GM19397 (cell line): ENCODE data around the gene KRTAP10-8.
"Not testable (repeated sequence)": the region's sequence is repeated elsewhere in the genome, so short reads cannot be mapped to it uniquely, and the experiment has no call there.

Source experiments
- ATAC-seq: cut with Tn5 transposase; IDR thresholded peaks from one replicate; pipeline ENCODE4 v1.9.1; 2021; ENCODE audit warnings: mild to moderate bottlenecking, moderate library complexity; ENCODE audit not compliant: unreplicated experiment

The KRTAP10-8 gene, protein sequence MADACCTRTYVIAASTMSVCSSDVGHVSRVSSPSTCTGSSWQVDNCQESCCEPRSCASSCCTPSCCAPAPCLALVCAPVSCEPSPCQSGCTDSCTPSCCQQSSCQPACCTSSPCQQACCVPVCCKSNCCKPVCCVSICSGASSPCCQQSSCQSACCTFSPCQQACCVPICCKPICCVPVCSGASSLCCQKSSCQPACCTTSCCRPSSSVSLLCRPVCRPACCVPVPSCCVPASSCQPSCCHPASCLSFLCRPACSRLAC

DNA sequence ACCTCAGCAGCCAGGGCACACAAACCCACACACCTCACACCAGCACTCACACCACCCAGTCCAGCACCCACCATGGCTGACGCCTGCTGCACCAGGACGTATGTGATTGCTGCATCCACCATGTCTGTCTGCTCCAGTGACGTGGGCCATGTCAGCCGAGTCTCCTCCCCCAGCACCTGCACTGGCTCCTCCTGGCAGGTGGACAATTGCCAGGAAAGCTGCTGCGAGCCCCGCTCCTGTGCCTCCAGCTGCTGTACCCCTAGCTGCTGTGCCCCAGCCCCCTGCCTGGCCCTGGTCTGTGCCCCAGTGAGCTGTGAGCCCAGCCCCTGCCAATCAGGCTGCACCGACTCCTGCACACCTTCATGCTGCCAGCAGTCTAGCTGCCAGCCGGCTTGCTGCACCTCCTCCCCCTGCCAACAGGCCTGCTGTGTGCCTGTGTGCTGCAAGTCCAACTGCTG is at the start of gene KRTAP10-8:
Gene KRTAP10-8, plus strand, starts transcription at position 51 of the 458 bp plus-strand sequence. Its CDS starts 22 bp downstream, at position 73.
- no peak for ATAC-seq

DNA sequence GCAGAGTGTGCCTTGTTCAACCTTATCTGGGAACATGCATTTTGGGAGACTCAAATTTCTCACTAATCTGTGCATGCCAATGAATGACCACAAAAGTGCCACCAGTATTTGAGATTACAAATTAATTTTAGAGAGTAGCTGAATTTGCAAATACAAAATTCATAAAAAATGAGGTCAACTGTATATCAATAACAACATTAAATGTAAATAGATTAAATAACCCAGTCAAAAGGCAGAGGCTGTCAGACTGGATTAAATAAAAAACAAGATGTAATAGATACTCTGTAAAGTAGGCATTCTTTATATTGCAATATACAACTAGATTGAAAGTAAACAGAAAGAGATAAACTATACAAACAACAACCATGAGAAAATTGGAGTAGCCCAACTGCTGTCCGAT is 47.8 kb upstream of the KRTAP10-8 start:
- no peak for ATAC-seq

DNA sequence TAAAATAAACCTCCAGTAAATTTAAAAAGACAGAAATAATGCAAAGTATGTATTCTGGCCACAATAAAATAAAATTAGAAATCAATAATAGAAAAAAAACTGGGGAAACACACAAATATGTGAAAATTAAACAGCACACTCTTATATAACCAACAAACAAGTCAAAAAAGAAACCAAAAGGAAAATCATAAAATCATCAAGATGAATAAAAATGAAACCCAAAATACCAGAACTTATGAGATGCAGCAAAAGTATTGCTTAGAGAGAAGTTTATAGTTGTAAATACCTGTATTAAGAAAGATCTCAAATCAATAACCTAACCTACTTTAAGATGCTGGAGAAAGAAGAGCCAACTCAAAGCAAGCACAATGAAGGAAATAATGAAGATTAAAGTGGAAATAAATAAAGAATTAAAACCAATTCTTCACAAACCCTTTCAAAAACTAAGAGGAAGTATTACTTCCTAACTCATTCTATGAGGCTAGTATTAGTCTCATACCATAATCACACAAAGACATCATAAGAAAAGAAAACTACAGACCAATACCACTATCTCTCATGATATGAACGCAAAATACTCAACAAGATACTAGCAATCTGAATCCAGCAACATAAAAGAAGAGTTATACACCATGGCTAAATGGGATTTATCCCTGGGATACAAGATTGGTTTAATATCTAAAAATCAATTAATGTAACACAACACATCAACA is 46.8 kb upstream of the KRTAP10-8 start:
- no peak for ATAC-seq

DNA sequence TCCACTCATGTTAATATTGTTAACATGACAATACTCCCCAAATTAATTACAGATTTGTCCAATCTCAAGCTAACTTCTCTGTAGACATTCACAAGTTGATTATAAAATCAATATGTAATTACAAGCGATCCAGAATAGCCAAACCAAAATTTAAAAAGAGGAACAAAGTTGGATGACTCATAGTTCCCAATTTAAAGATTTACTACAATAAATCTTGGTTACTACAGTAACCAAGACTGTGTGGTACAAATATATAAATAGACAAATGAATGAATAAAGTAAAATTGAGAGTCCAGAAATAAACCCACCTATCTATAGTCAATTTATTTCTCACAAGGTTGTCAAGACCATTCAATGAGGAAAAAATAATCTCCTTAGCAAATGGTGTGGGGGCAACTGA is 45.5 kb upstream of the KRTAP10-8 start:
- no peak for ATAC-seq

DNA sequence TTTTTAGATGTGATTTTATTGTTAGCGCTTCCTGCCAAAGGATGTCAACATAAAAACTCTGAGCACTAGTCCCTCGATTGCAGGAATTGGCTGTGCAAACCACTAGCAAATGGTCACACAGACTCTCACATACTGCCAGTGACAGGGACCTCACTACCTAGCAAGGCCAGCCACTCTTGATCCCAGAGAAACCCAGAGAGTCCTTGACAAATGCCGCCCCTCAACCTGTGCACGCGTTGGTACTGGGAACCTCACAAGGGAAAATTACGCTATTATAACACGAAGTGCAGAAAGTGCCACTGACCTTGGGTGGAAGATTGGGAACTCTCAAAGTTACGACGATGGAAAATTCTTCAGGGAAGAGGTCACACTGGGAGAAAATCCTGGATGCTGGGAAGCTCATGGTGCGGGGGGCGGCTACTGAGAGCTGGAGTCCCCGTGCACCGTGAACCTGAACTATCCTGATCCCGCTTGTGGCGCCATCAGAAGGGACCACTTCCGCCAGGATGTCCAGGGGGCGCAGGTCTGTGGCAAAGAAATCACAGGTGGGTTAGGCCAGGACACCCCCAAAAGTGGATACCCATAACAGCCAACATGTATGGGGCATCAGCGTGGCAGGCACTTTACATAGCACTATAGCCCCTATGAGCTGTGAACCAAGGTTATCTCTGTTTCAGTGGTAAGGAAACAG is 44.3 kb upstream of the KRTAP10-8 start:
- ATAC-seq, result no peak

DNA sequence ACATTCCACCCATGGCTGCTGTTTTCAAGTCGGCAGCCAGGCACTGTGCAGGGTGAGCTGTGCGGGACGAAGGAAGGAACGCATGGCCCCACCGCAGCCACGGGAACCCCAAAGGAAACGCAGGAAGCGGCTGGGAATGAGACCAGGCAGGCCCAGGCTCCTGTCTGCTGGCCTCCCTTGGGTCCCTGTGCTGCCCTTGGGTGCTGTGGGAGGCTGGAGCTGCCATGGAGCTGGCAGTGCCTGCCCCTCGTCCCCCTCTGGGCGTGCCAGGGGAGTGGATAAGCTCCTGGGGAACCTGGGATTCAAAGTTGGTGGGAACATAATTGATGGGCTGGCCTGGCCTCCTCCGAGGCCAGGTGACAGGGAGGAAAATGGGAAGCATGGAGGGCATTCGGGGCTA is 43.6 kb upstream of the KRTAP10-8 start:
- ATAC-seq, result no peak

DNA sequence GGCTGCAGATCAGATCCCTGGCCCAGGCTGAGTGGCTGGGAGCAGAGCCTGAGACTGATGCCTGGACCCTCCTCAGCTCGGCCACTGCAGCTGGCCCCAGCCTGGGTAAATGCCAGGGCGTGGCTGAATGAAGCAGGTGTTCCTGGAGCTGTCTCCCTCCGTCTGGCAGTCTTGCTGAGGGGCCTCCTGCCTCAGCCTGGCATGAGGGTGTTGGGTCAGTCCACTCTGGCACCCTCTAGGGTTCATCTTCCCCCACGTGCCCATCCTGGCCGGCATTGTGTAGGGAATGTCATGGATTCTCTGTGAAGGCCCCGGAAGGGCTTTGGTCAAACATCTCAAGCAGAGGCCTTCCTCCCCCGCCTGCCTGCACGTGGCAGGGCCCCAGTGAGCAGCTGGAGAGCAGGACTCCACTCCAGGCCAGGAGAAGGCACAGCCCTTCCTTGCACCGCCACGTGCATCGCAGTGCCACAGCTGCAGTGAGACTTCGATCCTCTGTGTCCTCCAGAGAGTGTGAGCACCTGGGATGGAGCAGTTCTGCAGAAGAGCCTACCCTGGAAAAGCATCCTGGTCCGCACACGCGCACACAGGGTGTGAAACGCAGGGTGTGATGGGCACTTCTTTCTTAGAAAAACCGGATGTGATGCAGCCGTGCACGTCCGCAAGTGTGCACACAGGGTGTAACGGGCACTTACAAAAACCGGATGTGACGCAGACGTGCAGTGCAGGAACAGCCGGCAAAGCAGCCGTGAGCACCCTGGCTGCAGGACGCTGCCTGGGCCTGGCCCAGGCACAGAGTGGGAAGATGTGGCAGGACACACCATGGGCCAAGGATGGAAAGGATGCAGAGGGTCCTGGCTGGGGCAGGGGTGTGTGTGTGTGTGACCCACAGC is 43.0 kb upstream of the KRTAP10-8 start:
- no peak for ATAC-seq

DNA sequence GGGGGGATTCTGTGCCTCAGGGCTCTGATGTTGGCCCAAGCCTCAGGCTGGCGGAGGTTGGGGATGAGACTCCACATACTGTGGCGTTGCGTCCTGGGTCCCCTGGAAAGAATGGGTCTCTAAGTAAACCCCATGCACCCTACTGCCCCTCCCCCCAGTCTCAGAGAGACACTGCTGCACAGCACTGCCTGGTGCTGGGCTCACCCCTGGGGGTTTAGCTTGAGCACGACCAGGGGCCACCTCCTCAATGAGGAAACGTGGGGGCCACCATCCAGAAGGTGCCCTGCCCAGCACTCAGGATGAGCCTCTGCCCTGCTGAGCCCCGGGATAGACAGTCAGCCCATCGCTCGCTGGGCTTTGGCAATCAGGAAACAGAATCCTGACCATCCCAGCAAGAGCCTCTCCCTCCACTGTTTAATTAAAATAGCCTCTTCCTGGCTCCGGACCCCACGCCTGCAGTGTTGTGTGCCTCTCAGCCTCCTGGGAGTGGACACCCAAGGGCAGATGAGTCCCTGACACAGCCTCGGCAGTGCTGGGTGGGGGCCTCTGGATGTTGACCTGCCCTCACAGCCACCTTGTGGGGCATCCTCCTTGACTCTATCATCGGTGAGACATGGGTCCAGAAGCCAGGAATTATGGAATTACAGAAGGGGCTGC is 41.9 kb upstream of the KRTAP10-8 start:
- no peak for ATAC-seq

DNA sequence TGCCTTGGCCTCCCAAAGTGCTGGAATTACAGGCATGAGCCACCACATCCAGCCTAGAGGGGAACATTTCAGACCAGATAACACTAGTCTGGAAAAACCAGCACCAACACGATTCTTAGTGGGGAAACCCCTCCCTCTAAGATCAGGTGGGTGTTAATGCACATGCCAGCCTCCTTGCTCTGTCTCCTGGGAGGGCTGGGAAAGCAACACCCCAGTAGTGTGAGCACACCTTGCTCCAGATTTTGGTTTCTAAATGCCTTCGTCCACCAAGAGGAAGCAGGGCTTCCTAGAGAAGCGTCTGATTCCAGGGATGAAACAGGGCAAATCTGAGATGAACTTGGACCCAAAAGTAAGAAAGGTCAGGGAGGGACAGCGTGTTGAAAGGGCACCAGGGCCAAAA is 40.6 kb upstream of the KRTAP10-8 start:
- ATAC-seq, result no peak

DNA sequence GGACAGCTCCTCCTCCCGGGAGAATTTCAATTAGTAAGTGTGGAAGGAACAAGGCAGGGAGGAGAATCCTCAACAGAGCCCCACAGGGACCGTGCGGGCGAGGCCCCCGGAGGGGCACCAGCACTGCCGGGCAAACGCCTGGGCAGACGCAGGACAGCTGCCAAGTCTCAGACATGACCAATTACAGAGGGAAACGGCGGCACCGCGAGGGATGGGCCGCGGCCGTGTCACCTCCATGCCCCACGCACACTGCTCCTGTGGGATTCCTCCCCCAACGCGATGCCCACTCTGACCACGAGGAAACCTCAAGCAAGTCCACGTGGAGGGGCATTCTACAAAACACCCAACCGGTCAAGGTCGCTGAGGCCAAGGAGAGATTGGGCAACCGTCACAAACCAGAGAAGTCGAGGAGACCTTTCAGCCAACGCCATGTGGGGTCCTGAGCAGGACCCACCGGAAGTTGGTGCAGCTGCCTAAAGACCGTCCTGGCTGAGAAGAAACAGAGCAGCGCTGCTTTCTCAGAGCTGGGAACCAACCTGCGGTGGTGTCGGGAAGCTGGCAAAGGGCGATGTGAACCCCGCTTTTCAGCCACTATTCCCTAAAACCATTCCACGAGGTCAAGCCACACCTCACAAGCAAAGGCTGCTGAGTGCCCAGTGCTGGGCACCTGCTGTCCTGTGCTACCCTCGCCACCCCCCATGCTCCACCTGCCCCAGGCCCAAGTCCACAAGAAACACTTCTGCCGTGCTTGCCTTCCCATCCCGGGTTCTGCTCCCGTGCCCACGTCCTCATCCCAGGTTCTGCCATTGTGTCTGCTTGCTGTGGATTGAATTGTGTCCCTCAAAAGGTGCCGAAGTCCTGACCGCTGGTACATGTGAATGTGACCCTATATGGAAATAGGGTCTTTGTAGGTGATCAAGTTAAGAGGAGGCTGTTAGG is 39.8 kb upstream of the KRTAP10-8 start:
- no peak for ATAC-seq

DNA sequence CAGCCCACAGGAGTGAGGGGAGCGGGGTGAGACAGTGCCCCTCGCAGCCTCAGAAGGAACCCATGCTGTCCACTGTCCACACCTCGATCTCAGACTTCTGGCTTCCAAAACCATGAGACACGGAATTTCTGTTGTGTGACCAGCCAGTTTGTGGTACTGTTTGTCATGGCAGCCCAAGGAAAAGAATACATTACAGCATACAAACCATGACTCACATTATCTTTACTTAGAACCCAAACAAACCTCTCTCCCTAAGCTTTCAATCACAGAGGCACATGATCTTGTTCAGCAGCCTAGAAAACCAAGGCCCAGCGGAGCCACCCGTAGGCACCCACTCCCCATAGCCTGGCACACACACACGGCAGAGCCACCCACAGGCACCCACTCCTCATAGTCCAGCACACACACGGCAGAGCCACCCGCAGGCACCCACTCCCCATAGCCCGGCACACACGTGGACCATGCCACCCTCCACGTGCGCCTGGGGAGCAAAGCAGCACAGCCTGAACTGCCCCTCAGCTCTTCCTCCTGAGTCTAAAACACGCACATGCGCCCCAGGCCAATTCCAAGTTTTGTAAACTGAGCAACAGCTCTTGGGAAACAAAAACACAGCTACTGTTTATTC is 38.8 kb upstream of the KRTAP10-8 start:
- no peak for ATAC-seq

DNA sequence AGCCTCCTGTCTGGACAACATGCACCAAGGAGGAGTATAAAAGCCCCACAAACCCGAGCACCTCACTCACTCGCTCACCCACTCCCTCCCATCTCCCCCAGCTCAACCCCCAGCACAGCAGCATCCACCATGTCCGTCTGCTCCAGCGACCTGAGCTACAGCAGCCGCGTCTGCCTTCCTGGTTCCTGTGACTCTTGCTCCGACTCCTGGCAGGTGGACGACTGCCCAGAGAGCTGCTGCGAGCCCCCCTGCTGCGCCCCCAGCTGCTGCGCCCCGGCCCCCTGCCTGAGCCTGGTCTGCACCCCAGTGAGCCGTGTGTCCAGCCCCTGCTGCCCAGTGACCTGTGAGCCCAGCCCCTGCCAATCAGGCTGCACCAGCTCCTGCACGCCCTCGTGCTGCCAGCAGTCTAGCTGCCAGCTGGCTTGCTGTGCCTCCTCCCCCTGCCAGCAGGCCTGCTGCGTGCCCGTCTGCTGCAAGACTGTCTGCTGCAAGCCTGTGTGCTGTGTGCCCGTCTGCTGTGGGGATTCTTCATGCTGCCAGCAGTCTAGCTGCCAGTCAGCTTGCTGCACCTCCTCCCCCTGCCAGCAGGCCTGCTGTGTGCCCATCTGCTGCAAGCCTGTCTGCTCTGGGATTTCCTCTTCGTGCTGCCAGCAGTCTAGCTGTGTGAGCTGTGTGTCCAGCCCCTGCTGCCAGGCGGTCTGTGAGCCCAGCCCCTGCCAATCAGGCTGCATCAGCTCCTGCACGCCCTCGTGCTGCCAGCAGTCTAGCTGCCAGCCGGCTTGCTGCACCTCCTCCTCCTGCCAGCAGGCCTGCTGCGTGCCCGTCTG is 38.0 kb upstream of the KRTAP10-8 start, which contains the start of gene KRTAP10-4:
Gene KRTAP10-4, plus strand, starts transcription at position 100 of the 827 bp plus-strand sequence. Its CDS starts 30 bp downstream, at position 130.
- ATAC-seq, result not testable (repeated sequence)

DNA sequence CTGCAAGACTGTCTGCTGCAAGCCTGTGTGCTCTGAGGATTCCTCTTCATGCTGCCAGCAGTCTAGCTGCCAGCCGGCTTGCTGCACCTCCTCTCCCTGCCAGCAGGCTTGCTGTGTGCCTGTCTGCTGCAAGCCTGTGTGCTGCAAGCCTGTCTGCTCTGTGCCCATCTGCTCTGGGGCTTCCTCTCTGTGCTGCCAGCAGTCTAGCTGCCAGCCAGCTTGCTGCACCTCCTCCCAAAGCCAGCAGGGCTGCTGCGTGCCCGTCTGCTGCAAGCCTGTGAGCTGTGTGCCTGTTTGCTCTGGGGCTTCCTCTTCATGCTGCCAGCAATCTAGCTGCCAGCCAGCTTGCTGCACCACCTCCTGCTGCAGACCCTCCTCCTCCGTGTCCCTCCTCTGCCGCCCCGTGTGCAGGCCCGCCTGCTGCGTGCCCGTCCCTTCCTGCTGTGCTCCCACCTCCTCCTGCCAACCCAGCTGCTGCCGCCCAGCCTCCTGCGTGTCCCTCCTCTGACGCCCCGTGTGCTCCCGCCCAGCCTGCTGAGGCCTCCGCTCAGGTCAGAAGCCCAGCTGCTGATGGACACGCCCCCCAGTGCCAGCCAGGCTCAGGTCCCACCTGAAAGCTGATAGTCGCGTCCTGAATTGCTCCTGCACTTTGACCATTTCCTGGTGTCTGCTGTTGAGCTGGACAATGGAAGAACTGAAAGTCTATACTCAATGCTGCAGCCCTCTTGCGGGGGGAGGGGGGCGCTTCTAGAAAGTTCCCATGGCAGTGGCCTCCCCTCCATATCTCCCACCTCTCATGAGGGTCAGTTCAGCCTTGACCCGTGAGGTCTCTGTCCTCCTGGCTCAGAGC is 37.2 kb upstream of the KRTAP10-8 start:
- no peak for ATAC-seq

DNA sequence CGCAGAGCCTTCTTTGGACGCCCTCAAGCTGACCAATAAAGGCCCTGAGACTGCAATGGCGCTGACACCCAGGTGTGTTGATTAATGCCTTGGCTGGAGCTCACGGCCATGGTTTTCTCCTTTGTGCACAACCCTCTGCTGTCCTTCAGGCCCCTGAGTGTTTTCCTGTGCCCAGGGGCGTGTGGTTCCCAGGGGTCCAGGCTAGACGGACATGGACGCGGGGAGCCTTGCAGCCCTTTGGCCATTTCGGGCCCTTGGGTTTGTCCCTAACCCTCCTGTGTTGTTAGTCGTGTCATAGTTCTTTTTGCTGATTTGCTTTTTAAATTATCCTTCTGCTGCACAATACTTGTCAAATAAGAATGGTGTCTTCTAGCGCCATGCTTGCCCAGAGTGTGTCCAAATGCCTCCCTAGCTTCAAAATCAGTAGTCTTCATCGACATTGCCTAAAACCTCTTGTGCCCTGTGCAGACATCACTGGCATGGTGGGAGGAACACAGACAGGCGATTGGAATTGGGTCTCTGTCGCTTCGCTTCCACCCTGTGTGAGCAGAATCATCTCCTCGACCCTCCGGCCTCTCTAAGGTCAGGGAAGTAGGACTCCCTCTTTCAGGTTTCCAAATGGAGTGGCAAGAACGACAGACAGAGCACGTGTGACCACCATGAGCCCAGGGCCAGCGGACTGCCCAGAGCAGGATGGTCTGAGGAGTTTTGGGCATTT is 36.4 kb upstream of the KRTAP10-8 start:
- no peak for ATAC-seq

DNA sequence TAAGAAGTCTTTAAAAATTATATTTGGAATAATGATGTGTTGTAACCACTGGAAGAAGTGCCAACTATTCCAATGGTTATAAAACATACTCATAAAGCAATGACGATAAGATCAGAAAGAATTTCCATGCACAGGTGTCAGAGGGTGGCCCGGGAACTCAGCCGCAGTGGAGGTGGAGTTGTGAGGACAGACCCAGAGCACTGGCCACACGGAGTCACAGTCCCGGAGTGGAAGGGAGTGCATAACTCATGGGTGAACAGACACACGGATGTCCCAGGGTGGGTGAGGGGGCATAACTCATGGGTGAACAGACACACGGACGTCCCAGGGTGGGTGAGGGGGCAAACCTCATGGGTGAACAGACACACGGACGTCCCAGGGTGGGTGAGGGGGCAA is 35.9 kb upstream of the KRTAP10-8 start:
- ATAC-seq, result no peak

DNA sequence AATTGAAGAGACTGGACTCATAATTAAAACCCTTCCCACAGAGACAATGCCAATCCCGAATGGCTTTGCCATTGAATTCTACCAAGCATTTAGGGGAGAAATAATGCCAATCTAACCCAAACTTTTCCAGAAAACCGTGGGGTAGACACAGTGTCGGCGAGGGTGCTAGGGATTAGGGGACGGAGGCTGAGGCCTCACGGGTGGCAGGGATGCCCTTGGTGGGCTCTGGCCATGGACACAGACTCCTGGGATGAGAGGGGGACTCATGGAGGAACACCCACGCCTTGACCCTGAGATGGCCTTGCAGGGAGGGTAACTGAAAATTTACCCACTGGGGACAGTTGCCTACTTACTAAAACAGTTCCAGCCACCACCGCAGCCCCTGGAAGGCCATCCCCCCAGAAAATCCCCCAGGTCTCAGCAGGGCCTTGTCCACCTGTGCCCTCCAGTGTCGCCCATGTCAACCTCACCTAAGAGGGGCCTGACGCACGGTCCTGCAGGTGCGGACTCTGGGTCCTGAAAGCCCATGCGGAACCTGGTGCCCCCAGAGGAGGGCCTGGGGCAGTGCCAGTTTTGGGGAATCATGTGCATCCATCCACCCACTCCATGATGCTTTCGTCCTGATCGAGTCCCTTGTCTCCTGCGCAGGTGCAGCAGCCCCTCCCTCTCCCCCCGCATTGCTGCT is 33.4 kb upstream of the KRTAP10-8 start:
- no peak for ATAC-seq
